Smooth muscle cell (in vitro differentiated cells): ENCODE measurements around the gene HELZ. TPM values are rescaled to one million over a fixed set of nuclear protein-coding genes. Genes with fewer than 3 reads are reported as not detected.

ENCODE experiments used
- DNase-seq: peaks from one replicate; lab custom pipeline; 2025; ENCODE audit not compliant: unreplicated experiment; lab: John Stamatoyannopoulos, UW
- H2AFZ ChIP-seq: fragments of 200-600 bp; sonication (generic); 2 replicates; pipeline ENCODE4 v1.6.0; 2016; ENCODE audit warnings: antibody characterized with exemption, low read depth, mild to moderate bottlenecking
- H3F3A ChIP-seq: fragments of 200-600 bp; sonication (generic); 2 replicates; pipeline ENCODE4 v1.6.0; 2017; ENCODE audit warnings: antibody characterized with exemption, low read depth
- H3K27ac ChIP-seq: fragments of 200-600 bp; sonication (generic); 2 replicates; pipeline ENCODE4 v1.5.1; 2016; ENCODE audit warnings: low read depth, mild to moderate bottlenecking
- H3K27me3 ChIP-seq: fragments of 200-600 bp; sonication (generic); 2 replicates; pipeline ENCODE4 v1.6.1; 2016; ENCODE audit warnings: low read depth, mild to moderate bottlenecking
- H3K36me3 ChIP-seq: fragments of 200-600 bp; sonication (generic); 2 replicates; pipeline ENCODE4 v1.5.1; 2016; ENCODE audit warnings: low read depth
- H3K4me1 ChIP-seq: fragments of 200-600 bp; sonication (generic); 2 replicates; pipeline ENCODE4 v1.5.1; 2016; ENCODE audit warnings: low read depth
- H3K4me2 ChIP-seq: fragments of 200-600 bp; sonication (generic); 2 replicates; pipeline ENCODE4 v1.6.0; 2016; ENCODE audit warnings: mild to moderate bottlenecking
- H3K4me3 ChIP-seq: fragments of 200-600 bp; sonication (generic); 2 replicates; pipeline ENCODE4 v1.5.1; 2016; ENCODE audit warnings: mild to moderate bottlenecking
- H3K79me2 ChIP-seq: fragments of 200-600 bp; sonication (generic); 2 replicates; pipeline ENCODE4 v1.6.0; 2016; ENCODE audit warnings: low read depth, mild to moderate bottlenecking
- H3K9ac ChIP-seq: fragments of 200-600 bp; sonication (generic); 2 replicates; pipeline ENCODE4 v1.6.0; 2016; ENCODE audit warnings: low read depth
- H3K9me3 ChIP-seq: fragments of 200-600 bp; sonication (generic); replicated peaks from 2 replicates; pipeline ENCODE4 v1.5.1; 2016; ENCODE audit warnings: low read depth
- H4K20me1 ChIP-seq: fragments of 200-600 bp; sonication (generic); 2 replicates; pipeline ENCODE4 v1.6.0; 2016; ENCODE audit warnings: low read depth
- CTCF ChIP-seq: fragments of 200-600 bp; sonication (generic); IDR thresholded peaks from 2 replicates; pipeline ENCODE4 v1.5.1; 2017; ENCODE audit warnings: borderline replicate concordance, mild to moderate bottlenecking, antibody characterized with exemption; ENCODE audit not compliant: insufficient read depth, poor library complexity, severe bottlenecking
- WGBS: methylation state at CpG from one replicate; pipeline ENCODE4 v1.1.7; 2016; ENCODE audit warnings: low lambda C conversion rate; 5-methylcytosine and 5-hydroxymethylcytosine counted together
- polyA plus RNA-seq: library from polyadenylated mRNA; unstranded; fragments of >200 nt; fragmentation: Nextera tagmentation; extraction: Ambion mirVana; gene quantifications from 2 replicates; pipeline ENCODE4 v1.2.1, GENCODE V29; 2016
- total RNA-seq: library from RNA; depleted of rRNA; stranded (reverse); fragments of >200 nt; gene quantifications from 2 replicates; pipeline ENCODE4 v1.2.3, GENCODE V29; 2014

HELZ gene
- total and polyA plus RNA-seq, 2 experiments from 2014 or later: 18.8 to 34.4 TPM

DNA sequence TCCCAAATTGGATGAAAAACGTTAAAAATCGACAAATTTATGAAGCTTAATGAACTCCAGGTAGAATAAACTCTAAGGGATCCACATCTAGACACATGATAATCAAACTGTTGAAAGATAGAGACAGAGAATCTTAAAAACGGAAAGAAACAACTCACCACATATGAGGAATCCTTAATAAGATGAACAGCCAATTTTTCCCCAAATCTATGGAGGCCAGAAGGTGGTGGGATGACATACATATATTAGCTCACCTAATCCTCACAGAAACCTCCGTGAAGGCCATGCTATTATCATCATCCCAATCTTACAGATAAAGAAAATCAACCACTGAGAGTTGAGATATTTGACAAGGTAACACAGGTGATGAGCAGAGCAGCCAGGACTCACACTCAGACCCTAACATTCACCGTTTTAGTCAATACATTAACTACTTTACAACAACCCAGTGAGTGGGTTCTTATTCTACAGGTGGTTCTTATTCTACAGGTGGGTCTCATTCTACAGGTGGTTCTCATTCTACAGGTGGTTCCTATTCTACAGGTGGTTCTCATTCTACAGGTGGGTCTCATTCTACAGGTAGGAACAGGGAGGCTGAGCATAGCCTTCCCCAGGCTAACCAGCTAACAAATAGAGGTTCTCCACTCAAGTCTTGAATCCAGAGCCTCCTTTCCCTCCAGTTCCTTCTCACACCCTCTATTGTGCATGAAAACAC lies 195.8 kb downstream of the HELZ start:
- Histone ChIP-seq H3K27ac (no peak overlapping the region), H4K20me1 (no peaks in the 10 kb centered on the region), H3K4me3 (no peak overlapping the region), H3K79me2 (no peaks in the 10 kb centered on the region), H3K36me3 (no peaks in the 10 kb centered on the region), H3K27me3 (no peaks in the 10 kb centered on the region), H2AFZ (no peak overlapping the region), H3K9ac (no peak overlapping the region), H3K4me2 (no peak overlapping the region), H3K4me1 (no peaks in the 10 kb centered on the region), H3F3A (no peaks in the 10 kb centered on the region), H3K9me3 (peaks cover 21% of the 10 kb centered on the region)
- TF ChIP-seq CTCF: no peak
- no peak for DNase-seq
- 79% methylated on average over 5 of the region's 5 CpGs for WGBS

DNA sequence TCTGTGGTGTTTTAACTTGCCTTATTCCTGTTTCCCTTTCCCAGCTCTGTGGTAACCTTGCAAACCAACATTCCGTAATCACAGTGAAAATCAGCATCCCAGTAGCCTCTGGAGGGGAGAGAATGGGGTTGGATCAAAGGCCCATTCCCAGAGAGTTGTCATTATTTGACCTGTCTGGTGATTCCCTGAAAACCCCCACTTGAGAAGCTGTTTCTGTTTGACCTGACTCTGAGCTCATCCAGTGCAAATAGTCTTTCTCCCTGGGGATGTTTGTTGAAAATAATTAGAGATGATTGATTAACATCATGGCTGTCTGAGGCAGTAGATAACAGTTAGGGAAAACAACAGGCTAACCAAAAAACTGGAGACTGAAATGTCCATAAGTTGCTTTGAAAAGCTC lies 197.6 kb downstream of the HELZ start:
- TF ChIP-seq CTCF: no peak
- H4K20me1 ChIP-seq: no peaks in the 10 kb centered on the region
- H3K9ac ChIP-seq: no peak overlapping the region
- WGBS: 74% methylated on average over 1 of the region's 1 CpG
- no peak for DNase-seq
- no peaks in the 10 kb centered on the region for H3K36me3 ChIP-seq
- peaks cover 21% of the 10 kb centered on the region for H3K9me3 ChIP-seq
- H3K27ac ChIP-seq: no peak overlapping the region
- H3K27me3 ChIP-seq: no peaks in the 10 kb centered on the region
- no peak overlapping the region for H3K4me2 ChIP-seq
- no peak overlapping the region for H2AFZ ChIP-seq
- H3K79me2 ChIP-seq: no peaks in the 10 kb centered on the region
- H3K4me1 ChIP-seq: no peaks in the 10 kb centered on the region
- H3K4me3 ChIP-seq: no peak overlapping the region
- H3F3A ChIP-seq: no peaks in the 10 kb centered on the region

DNA sequence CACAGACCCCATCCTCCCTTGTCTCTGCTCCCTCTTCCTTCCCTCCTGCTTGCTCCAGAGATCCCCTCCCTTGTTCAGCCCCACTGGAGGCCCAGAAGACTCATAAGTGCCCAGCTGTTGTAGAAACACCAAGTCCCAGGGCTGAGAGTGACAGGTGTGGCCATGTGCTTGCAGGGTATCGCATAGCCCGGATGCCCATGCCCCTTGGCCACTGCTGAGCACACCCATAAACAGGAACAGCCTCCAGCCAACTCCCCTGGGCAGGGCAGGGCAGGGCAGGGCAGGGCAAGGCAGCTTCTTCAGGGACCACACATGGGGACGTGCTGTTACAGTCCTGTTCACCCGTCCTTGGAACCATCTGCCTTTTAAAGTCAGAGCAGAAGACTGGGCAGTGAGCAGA lies 198.6 kb downstream of the HELZ start:
- TF ChIP-seq CTCF: no peak
- Histone ChIP-seq H3K4me3 (no peak overlapping the region), H3F3A (no peaks in the 10 kb centered on the region), H3K9ac (no peak overlapping the region), H4K20me1 (no peaks in the 10 kb centered on the region), H3K79me2 (no peaks in the 10 kb centered on the region), H3K4me1 (no peaks in the 10 kb centered on the region), H3K4me2 (no peak overlapping the region), H3K27me3 (no peaks in the 10 kb centered on the region), H2AFZ (no peak overlapping the region), H3K27ac (no peak overlapping the region), H3K9me3 (peaks cover 21% of the 10 kb centered on the region), H3K36me3 (no peaks in the 10 kb centered on the region)
- 89% methylated on average over 4 of the region's 4 CpGs for WGBS
- DNase-seq: no peak

GRCh38 chr17:67044940-67045339 lies 200.1 kb downstream of the HELZ start:
- Histone ChIP-seq H3K27me3 (no peaks in the 10 kb centered on the region), H3K9me3 (peaks cover 21% of the 10 kb centered on the region), H3K27ac (no peak overlapping the region), H3K4me3 (no peak overlapping the region), H3K79me2 (no peaks in the 10 kb centered on the region), H3K4me1 (no peaks in the 10 kb centered on the region), H3K4me2 (no peak overlapping the region), H4K20me1 (no peaks in the 10 kb centered on the region), H3F3A (no peaks in the 10 kb centered on the region), H3K36me3 (no peaks in the 10 kb centered on the region), H3K9ac (no peak overlapping the region), H2AFZ (no peak overlapping the region)
- DNase-seq: no peak
- WGBS: 92% methylated on average over 5 of the region's 5 CpGs
- no peak for TF ChIP-seq CTCF
